GM18909 (cell line): ENCODE results near the gene TMEM63A.
A peak's percentile ranks its signal among the peaks of the same experiment; 100 is the strongest.
"Not testable (repeated sequence)": the region's sequence is repeated elsewhere in the genome, so short reads cannot be mapped to it uniquely, and the experiment has no call there.

Source experiments
- ATAC-seq: cut with Tn5 transposase; IDR thresholded peaks from one replicate; pipeline ENCODE4 v1.9.1; 2021; ENCODE audit warnings: mild to moderate bottlenecking; ENCODE audit not compliant: unreplicated experiment, poor library complexity

The TMEM63A gene

GRCh38 chr1:225881959-225882693, at the start of gene TMEM63A:
Gene TMEM63A, minus strand, starts transcription at chr1:225882380. Its CDS starts 4,800 bp downstream, at chr1:225877580.
- peak; percentile 76 for ATAC-seq

GRCh38 chr1:225931270-225932136, 49.3 kb upstream of the TMEM63A start:
- ATAC-seq = no peak

DNA sequence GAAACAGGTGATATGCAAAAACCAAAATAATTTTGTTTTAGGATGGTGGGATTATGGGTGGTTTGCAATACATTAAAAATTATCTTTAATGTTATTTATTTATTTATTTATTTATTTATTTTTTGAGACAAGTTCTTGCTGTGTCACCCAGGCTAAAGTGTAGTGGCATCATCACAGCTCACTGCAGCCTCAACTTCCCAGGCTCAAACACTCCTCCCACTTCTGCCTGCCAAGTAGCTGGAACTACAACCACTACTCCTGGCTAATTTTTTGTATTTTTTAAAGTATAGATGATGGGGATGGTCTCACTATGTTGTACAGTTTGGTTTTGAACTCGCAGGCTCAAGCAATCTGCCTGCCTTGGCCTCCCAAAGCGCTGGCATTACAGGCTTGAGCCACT, 48.4 kb upstream of the TMEM63A start:
- no peak for ATAC-seq

GRCh38 chr1:225929462-225929861, 47.3 kb upstream of the TMEM63A start:
- ATAC-seq = not testable (repeated sequence)

DNA sequence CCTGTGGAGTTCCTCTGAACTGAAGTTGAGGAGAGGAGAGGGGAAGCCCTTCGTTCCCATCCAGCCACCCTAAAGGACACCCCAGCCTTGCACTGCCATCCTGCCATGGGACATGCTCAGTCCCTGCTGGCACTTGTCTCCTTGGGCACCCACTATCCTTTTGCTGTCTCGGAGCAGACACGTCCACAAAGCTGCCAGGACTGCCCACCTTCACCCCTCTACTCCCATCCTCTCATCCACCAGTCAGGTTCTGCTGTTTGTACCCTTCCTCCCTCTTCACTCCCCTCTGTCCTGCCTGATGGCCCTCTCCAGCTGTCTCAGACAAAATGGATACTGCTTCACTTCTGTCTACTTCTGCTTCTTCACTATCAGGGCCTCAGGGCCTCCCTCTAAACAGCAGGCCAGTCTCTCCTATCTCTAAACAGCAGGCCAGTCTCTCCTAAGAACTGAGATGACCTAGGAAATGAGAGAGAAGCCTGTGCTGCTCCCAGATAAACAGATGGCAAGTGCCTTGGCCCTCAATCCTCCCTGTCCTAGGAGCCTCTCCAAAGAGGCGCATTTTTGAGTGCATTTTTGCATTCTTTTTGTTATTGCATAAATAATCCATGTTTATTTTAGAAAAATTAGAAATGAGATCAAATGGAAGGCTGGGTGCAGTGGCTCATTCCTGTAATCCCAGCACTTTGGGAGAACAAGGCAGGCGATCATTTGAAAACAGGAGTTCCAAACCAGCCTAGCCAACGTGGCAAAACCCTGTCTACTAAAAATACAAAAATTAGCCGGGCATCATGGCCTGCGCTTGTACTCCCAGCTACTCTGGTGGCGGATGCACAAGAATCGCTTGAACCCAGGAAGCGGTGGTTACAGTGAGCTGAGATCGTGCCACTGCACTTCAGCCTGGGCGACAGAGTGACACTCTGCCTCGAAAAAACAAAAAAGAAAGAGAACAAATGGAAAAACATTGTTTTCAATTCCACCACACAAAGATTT, 46.3 kb upstream of the TMEM63A start:
- ATAC-seq = no peak

GRCh38 chr1:225926551-225927113, 44.5 kb upstream of the TMEM63A start:
- ATAC-seq = no peak

- ATAC-seq = peak; percentile 97
Measured at GRCh38 chr1:225923692-225924555, 41.7 kb upstream of the TMEM63A start, which contains the start of gene PYCR2. Gene PYCR2, minus strand, starts transcription at chr1:225924250. Its CDS starts 140 bp downstream, at chr1:225924110.

- ATAC-seq = no peak
Measured at GRCh38 chr1:225923381-225923691, 41.2 kb upstream of the TMEM63A start.

- no peak for ATAC-seq
Measured at GRCh38 chr1:225921734-225922709, 39.8 kb upstream of the TMEM63A start.

DNA sequence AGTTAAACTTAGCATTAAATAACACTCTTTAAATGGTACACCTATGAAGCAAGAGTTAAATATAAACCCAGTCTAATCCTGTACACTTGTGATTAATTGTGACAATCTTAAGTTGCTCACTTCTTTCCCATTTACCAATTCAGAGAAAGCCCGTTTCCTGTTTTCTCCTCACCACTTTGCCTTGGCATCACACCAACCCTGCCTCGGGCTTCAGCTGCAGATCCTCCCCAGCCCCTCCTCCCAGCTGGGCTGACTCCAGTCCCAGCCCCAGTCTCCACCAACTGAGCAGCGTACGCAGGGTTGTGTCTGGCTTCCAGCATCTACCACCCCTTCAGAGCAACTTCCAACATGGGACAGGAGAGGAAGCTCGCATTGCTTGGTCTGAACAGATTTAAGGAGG, 37.7 kb upstream of the TMEM63A start:
- ATAC-seq = no peak

DNA sequence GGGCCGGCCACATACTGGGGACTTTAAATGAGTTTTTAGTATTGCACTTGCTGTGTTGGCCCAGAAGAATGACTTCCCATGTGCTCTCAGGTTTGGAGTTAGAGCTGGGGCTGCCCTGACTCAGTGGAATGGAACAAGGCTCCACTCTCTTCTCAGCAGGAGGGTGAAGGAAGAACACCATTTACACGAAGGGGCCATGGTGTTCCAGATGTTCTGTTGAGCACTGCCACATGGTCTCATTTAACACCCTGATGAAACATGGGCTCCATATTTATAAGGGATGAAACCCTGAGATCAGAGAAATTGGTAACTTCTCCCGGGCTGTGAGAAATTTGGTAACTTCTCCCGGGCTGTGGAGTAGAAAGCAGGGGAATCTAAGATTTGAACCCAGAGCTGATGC, 36.1 kb upstream of the TMEM63A start:
- ATAC-seq = no peak

DNA sequence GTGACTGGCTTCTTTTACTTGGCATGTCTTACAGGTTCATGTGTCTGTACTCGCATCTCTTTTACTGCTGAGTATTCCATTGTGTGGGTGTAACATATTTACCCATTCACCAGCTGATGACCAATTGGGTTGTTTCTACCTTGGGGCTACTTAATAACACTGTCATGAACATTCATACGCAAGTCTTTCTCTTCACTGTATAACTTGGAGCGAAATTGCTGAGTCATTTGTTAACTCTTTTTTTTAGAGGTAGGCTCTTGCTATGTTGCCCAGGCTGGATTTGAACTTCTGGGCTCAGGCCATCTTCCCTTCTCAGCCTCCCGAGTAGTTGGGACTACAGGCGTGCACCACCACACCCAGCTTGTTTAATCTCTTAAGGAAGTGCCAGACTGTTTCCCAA, 35.4 kb upstream of the TMEM63A start:
- no peak for ATAC-seq

GRCh38 chr1:225917101-225917500, 34.9 kb upstream of the TMEM63A start:
- ATAC-seq = no peak

- no peak for ATAC-seq
Measured at GRCh38 chr1:225915538-225915991, 33.4 kb upstream of the TMEM63A start.

DNA sequence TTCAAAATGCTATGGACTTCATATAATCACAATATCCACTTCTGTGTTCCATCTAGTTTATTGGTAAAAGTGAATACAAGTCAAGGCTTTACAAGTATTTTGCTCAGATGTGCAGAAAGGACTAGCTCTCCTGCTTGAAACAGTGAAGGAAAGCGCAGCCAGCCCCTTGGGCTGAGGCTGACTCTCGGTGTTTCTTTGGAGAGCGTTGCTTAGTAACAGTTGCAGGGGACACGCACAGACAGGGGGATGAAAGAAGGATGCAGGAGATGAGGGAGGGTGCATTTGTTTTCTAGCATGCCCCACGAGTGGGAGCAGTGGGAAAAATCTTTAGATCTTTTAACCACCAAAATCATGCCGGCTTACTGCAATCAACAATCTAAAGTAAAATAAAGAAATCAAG, 32.8 kb upstream of the TMEM63A start:
- no peak for ATAC-seq

DNA sequence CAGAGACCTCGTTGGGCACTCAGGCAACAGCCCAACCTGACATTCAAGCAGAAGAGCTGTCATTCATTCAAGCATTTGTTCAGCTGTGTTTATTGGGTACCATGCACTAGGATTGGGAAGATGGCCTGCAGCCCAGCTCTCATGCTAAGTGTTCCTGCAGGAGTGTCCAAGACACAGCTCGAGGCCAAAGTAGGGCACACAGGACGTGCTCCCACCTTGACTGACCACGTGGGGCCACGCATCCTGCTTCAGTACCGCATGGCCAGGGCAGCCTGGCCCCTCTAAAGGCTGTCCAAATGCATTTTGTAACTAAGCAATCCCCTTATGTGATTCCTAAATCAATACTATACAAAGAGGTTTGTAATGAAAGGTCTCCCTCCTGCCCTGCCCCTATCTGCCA, 32.2 kb upstream of the TMEM63A start:
- ATAC-seq = no peak

- ATAC-seq = peak; percentile 68
Measured at GRCh38 chr1:225911191-225912130, 29.3 kb upstream of the TMEM63A start.
